Activated naive CD4-positive, alpha-beta T cell treated with anti-CD3 and anti-CD28 coated beads, Interleukin-2, amount 50 U/mL, for 16 hours (primary cell): ENCODE measurements around the gene VIPR1.

ENCODE experiments used
- DNase-seq: peaks from one replicate; pipeline ENCODE4 v3.0.0-alpha.2; 2020

The VIPR1 gene

GRCh38 chr3:42493798-42494151 is 8.7 kb upstream of the VIPR1 start:
- DNase-seq = no peak

- no peak for DNase-seq
Measured at GRCh38 chr3:42495393-42495792, 7.0 kb upstream of the VIPR1 start.

- peak; percentile 1 for DNase-seq
Measured at GRCh38 chr3:42497009-42497731, 5.3 kb upstream of the VIPR1 start.

- no peak for DNase-seq
Measured at GRCh38 chr3:42498034-42498433, 4.4 kb upstream of the VIPR1 start.

- DNase-seq = peak; percentile 14
Measured at GRCh38 chr3:42498791-42499477, 3.5 kb upstream of the VIPR1 start.

- DNase-seq = no peak
Measured at GRCh38 chr3:42499478-42499871, 3.0 kb upstream of the VIPR1 start.

- peak; percentile 2 for DNase-seq
Measured at GRCh38 chr3:42500091-42500490, 2.4 kb upstream of the VIPR1 start.

- DNase-seq = no peak
Measured at GRCh38 chr3:42500909-42501308, 1.5 kb upstream of the VIPR1 start.

- peak; percentile 21 for DNase-seq
Measured at GRCh38 chr3:42501321-42501680, 1.1 kb upstream of the VIPR1 start.

- DNase-seq = peak; percentile 72
Measured at GRCh38 chr3:42501681-42502428, 588 bp upstream of the VIPR1 start.

GRCh38 chr3:42503251-42503924 is 945 bp downstream of the VIPR1 start:
- DNase-seq = peak; percentile 9

- DNase-seq = peak; percentile 5
Measured at GRCh38 chr3:42503957-42504333, 1.5 kb downstream of the VIPR1 start.

GRCh38 chr3:42504334-42505127 is 2.1 kb downstream of the VIPR1 start:
- DNase-seq = peak; percentile 1

GRCh38 chr3:42505128-42505848 is 2.8 kb downstream of the VIPR1 start:
- DNase-seq = peak; percentile 7

- peak; percentile 4 for DNase-seq
Measured at GRCh38 chr3:42505849-42506410, 3.5 kb downstream of the VIPR1 start.

GRCh38 chr3:42507252-42507651 is 4.8 kb downstream of the VIPR1 start:
- peak; percentile 5 for DNase-seq

- DNase-seq = peak; percentile 4
Measured at GRCh38 chr3:42507761-42508335, 5.4 kb downstream of the VIPR1 start.

GRCh38 chr3:42508562-42508961 is 6.1 kb downstream of the VIPR1 start:
- DNase-seq = no peak

- DNase-seq = no peak
Measured at GRCh38 chr3:42509111-42509510, 6.7 kb downstream of the VIPR1 start.

- no peak for DNase-seq
Measured at GRCh38 chr3:42510325-42510724, 7.9 kb downstream of the VIPR1 start.

GRCh38 chr3:42511201-42511600 is 8.8 kb downstream of the VIPR1 start:
- no peak for DNase-seq
